ENCODE measurements around the gene PRKCE. TPM values are rescaled to one million over a fixed set of nuclear protein-coding genes. Genes with fewer than 3 reads are reported as not detected.

Gene PRKCE
- total and polyA plus RNA-seq, 2 of the 8 experiments (the other 6 are each of a cell fraction or from before 2014, with no cell fraction given): 0.54 to 2.1 TPM

DNA sequence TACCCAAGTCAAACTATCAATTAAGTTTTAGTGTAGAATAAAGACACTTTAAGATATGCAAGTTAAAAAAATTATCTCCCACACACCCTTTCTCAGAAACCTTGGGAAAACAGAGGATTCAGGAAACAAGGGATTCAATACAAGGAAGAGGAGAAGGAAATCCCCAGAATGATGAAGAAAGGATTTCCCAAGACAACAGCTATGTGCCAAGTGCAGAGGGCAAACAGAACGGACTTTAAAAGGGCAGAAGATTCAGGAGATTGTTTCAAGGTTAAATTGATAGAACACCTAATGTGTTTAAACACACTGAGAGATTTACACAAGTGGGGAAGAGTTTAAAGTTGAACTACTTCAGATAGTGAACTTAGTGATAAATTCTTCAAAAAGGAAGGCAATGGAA is 574.3 kb downstream of the PRKCE start:
- H3K23ac ChIP-seq (ENCODE audit: insufficient read length): no peak overlapping the region
- H3K4me3 ChIP-seq (ENCODE audit: extremely low read depth in 1 of 4, insufficient read depth in 2 of 4, low read depth in 3 of 4, low read length in 4 of 4): no peak overlapping the region
- WGBS, 2 experiments (ENCODE audit: extremely low coverage in 1 of 2, insufficient coverage in 1 of 2, insufficient read length in 1 of 2, insufficient replicate concordance in 2 of 2, low coverage in 1 of 2, low lambda C conversion rate in 2 of 2, missing lambda C conversion rate in 1 of 2): 76% methylated on average over 1 of the region's 1 CpG; no CpG with 5 or more reads in 1 of the 2 experiments
- H2BK120ac ChIP-seq (replicated peaks; ENCODE audit: low read depth, low read length): no peak overlapping the region
- peaks cover 8 to 16% (median 9%) of the 10 kb centered on the region in 4 experiments for H3K4me1 ChIP-seq (replicated peaks in 1 of 4; ENCODE audit: control insufficient read depth in 3 of 4, insufficient read depth in 4 of 4, low read length in 3 of 4)
- no peak overlapping the region for H4K5ac ChIP-seq (ENCODE audit: insufficient read length, low read depth, low read length)
- no peaks in the 10 kb centered on the region for H4K20me1 ChIP-seq (replicated peaks in 1 of 2; ENCODE audit: control insufficient read depth in 1 of 2, insufficient read depth in 2 of 2, low read length in 2 of 2)
- no peak overlapping the region for H2BK15ac ChIP-seq (ENCODE audit: low read length)
- DNase-seq (ENCODE audit: low read depth in 1 of 2, low spot score in 2 of 2) (no peak), FAIRE-seq (no peak)
- no peak overlapping the region for H2BK12ac ChIP-seq (ENCODE audit: low read depth, low read length)
- H3K9ac ChIP-seq (replicated peaks in 1 of 4; ENCODE audit: extremely low read depth in 1 of 4, low read depth in 3 of 4, low read length in 3 of 4): no peak overlapping the region
- H2AK5ac ChIP-seq (ENCODE audit: low read depth, low read length): no peak overlapping the region
- no peak overlapping the region for H3K27ac ChIP-seq (ENCODE audit: low read depth, low read length)
- CTCF ChIA-PET (ENCODE audit: partially characterized antibody): interaction anchor here (1.0 kb wide), 1 partner anchor 173 kb away, joined by 3 read pairs; no protein-coding TSS in a partner anchor
- H3K14ac ChIP-seq (ENCODE audit: insufficient read length): no peak overlapping the region
- no peaks in the 10 kb centered on the region for H3K23me2 ChIP-seq (ENCODE audit: low read depth, low read length)
- POLR2A ChIA-PET (ENCODE audit: partially characterized antibody): no interaction called here
- no peak overlapping the region for H4K91ac ChIP-seq (replicated peaks; ENCODE audit: insufficient read length, low read length)
- no peak overlapping the region for H3K56ac ChIP-seq (replicated peaks; ENCODE audit: insufficient read length, low read depth, low read length)
- H2BK20ac ChIP-seq (ENCODE audit: low read length): no peak overlapping the region
- no peak for TF ChIP-seq SIN3A (conservative IDR thresholded peaks at IDR 0.05 in 1 of 2, IDR thresholded peaks at IDR 0.05 in 1 of 2; ENCODE audit: low read depth in 1 of 2, low read length in 2 of 2)
- no peak for TF ChIP-seq FOSL1 (IDR thresholded peaks at IDR 0.05; ENCODE audit: insufficient read depth, low read depth, low read length)
- no peak for TF ChIP-seq SP1 (IDR thresholded peaks at IDR 0.05; ENCODE audit: low read depth, low read length)
- TF ChIP-seq KDM5A (IDR thresholded peaks at IDR 0.05; ENCODE audit: low read length): no peak
- TF ChIP-seq KDM4A (IDR thresholded peaks at IDR 0.05; ENCODE audit: low read depth, low read length, severe bottlenecking): no peak
- TF ChIP-seq NRF1 (IDR thresholded peaks at IDR 0.05; ENCODE audit: low read depth, low read length): no peak
- no peaks in the 10 kb centered on the region for H3K79me2 ChIP-seq (ENCODE audit: control insufficient read depth in 1 of 2, insufficient read depth in 2 of 2, low read length in 2 of 2)
- H2AFZ ChIP-seq (ENCODE audit: low read length): no peak overlapping the region
- no peak overlapping the region for H3K4me2 ChIP-seq (ENCODE audit: insufficient read depth in 1 of 2, low read depth in 2 of 2, low read length in 2 of 2)
- H3K27me3 ChIP-seq (replicated peaks in 1 of 4; ENCODE audit: control insufficient read depth in 3 of 4, extremely low read depth in 1 of 4, insufficient read depth in 3 of 4, low read length in 3 of 4): no peaks in the 10 kb centered on the region
- no peak overlapping the region for H3K4ac ChIP-seq (replicated peaks; ENCODE audit: insufficient read length, low read depth, low read length)
- no peaks in the 10 kb centered on the region for H3K79me1 ChIP-seq (ENCODE audit: low read depth, low read length)
- H3K18ac ChIP-seq (ENCODE audit: extremely low read depth, low read length): no peak overlapping the region
- H3K9me3 ChIP-seq (ENCODE audit: insufficient read depth in 2 of 2, low read depth in 1 of 2, low read length in 1 of 2): no peaks in the 10 kb centered on the region; a peak in 1 of 4 replicates
- no peak overlapping the region for H2BK5ac ChIP-seq (ENCODE audit: low read depth, low read length)
- no peak overlapping the region for H4K8ac ChIP-seq (ENCODE audit: extremely low read depth, insufficient read depth, low read length)
- no peaks in the 10 kb centered on the region for H3K36me3 ChIP-seq (ENCODE audit: control insufficient read depth in 2 of 4, insufficient read depth in 4 of 4, low read length in 3 of 4)
